IPS DF 4.7 (cell line): Measurements from ENCODE around the gene ZNF205.
"Not testable (repeated sequence)": the region's sequence is repeated elsewhere in the genome, so short reads cannot be mapped to it uniquely, and the experiment has no call there.

Experiments
- DNase-seq: peaks from one replicate; pipeline ENCODE4 v3.0.0-alpha.2; 2013; ENCODE audit warnings: low spot score; ENCODE audit errors: extremely low read depth

The ZNF205 gene

GRCh38 chr16:3148256-3149192 lies 36.1 kb downstream of the ZNF205 start:
- DNase-seq, result no peak

GRCh38 chr16:3149193-3149530 lies 36.8 kb downstream of the ZNF205 start:
- no peak for DNase-seq

- no peak for DNase-seq
Observed at GRCh38 chr16:3149630-3150345, 37.4 kb downstream of the ZNF205 start.

GRCh38 chr16:3150346-3151218 lies 38.2 kb downstream of the ZNF205 start:
- DNase-seq, result no peak

- DNase-seq, result no peak
Observed at GRCh38 chr16:3152027-3152276, 39.6 kb downstream of the ZNF205 start.

- no peak for DNase-seq
Observed at GRCh38 chr16:3152277-3152990, 40.0 kb downstream of the ZNF205 start.

- no peak for DNase-seq
Observed at GRCh38 chr16:3152991-3153368, 40.6 kb downstream of the ZNF205 start.

- DNase-seq, result no peak
Observed at GRCh38 chr16:3155181-3155580, 42.8 kb downstream of the ZNF205 start.

GRCh38 chr16:3155972-3156371 lies 43.6 kb downstream of the ZNF205 start:
- no peak for DNase-seq

GRCh38 chr16:3157229-3158025 lies 45.0 kb downstream of the ZNF205 start:
- DNase-seq, result no peak

GRCh38 chr16:3158026-3158509 lies 45.7 kb downstream of the ZNF205 start:
- no peak for DNase-seq

GRCh38 chr16:3158510-3159314 lies 46.3 kb downstream of the ZNF205 start:
- no peak for DNase-seq

GRCh38 chr16:3161235-3162018 lies 49.0 kb downstream of the ZNF205 start:
- no peak for DNase-seq

- no peak for DNase-seq
Observed at GRCh38 chr16:3164121-3164991, 52.0 kb downstream of the ZNF205 start.

- DNase-seq, result no peak
Observed at GRCh38 chr16:3165111-3165822, 52.9 kb downstream of the ZNF205 start.

GRCh38 chr16:3166505-3166886 lies 54.1 kb downstream of the ZNF205 start:
- no peak for DNase-seq

- DNase-seq, result not testable (repeated sequence)
Observed at GRCh38 chr16:3168729-3169128, 56.3 kb downstream of the ZNF205 start.
